SK-N-MC (cell line): ENCODE data around the gene FALEC.

Experiments used
- DNase-seq: peaks from one replicate; pipeline ENCODE4 v3.0.0-alpha.2; 2011; ENCODE audit warnings: low read depth, low spot score
- H3K27ac ChIP-seq: fragments of 200-600 bp; sonication (generic); 2 replicates; pipeline ENCODE4 v1.5.1; 2016; ENCODE audit warnings: mixed run types
- H3K36me3 ChIP-seq: fragments of 200-600 bp; sonication (generic); 2 replicates; pipeline ENCODE4 v1.6.1; 2017; ENCODE audit warnings: antibody characterized with exemption, low read length, mixed read lengths; ENCODE audit not compliant: insufficient read depth
- H3K4me3 ChIP-seq: fragments of 200-600 bp; sonication (generic); 2 replicates; pipeline ENCODE4 v1.5.1; 2016
- H3K9ac ChIP-seq: fragments of 200-600 bp; sonication (generic); 2 replicates; pipeline ENCODE4 v1.8.0; 2017; ENCODE audit warnings: mixed run types, mixed read lengths; ENCODE audit not compliant: insufficient read length
- H3K9me3 ChIP-seq: fragments of 200-600 bp; sonication (generic); 2 replicates; pipeline ENCODE4 v1.6.1; 2017; ENCODE audit warnings: low read depth, mild to moderate bottlenecking, antibody characterized with exemption, low read length, moderate library complexity, mixed read lengths
- EZH2 ChIP-seq: fragments of 200-600 bp; sonication (generic); IDR thresholded peaks from one replicate; pipeline ENCODE4 v1.6.1; 2017; ENCODE audit warnings: antibody characterized with exemption
- FOXP2 ChIP-seq: optimal IDR thresholded peaks from 2 replicates; pipeline ENCODE3; 2011; ENCODE audit warnings: mild to moderate bottlenecking, moderate library complexity; ENCODE audit not compliant: insufficient read depth; ENCODE audit errors: extremely low read length, control extremely low read depth
- POLR2AphosphoS5 ChIP-seq: IDR thresholded peaks from 2 replicates; pipeline ENCODE4 v1.6.1; 2012; ENCODE audit warnings: mild to moderate bottlenecking, low read depth, low read length, borderline replicate concordance

The FALEC gene

DNA sequence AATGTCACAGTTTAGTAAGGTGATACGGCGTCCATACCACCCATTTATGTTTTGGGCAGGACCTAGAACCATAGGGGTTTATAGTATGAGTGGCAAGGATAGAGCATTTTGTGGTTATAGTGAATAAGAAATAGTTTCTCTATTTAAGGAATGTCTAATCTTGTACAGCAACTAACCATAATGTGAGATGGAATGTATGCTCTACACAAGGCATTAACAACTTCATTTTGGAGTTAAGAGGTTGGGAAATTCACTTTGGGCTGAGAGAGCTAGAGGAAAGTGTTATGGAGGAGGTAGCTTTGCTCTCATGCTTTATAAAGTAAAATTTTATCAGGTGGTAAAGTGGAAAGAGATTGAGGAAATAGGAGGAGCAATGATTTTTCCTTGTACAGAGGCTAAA is 66.8 kb downstream of the FALEC start:
- Histone ChIP-seq H3K27ac (0 out of 2 replicates have a peak overlapping the region, but pooled peaks have one; percentile 46), H3K9me3 (no peaks in the 10 kb centered on the region), H3K9ac (no peak overlapping the region), H3K36me3 (peaks cover 14% of the 10 kb centered on the region), H3K4me3 (no peak overlapping the region)
- DNase-seq, result no peak
- TF ChIP-seq EZH2, result no peak
- TF ChIP-seq POLR2AphosphoS5, result no peak
- no peak for TF ChIP-seq FOXP2
